CD4-positive, CD25-positive, alpha-beta regulatory T cell (primary cell): ENCODE data around the gene GNAI3. TPM values are rescaled to one million over a fixed set of nuclear protein-coding genes. Genes with fewer than 3 reads are reported as not detected.

Source experiments
- ATAC-seq, 2 donors: fragments of 150-1000 bp; cut with Tn5 transposase; one replicate each; pipeline ENCODE4 v1.10.0; 2021; ENCODE audit warnings: low read depth in 2 of 2, moderate number of reproducible peaks in 2 of 2, moderate library complexity in 1 of 2
- DNase-seq, 3 donors: peaks; one replicate each; pipeline versions ENCODE4 v3.0.0 to v3.0.0-alpha.2; 2012 to 2022; ENCODE audit warnings: mixed read lengths in 1 of 3
- H3K27ac ChIP-seq: one replicate; pipeline ENCODE4 v1.7.0; 2013; ENCODE audit warnings: mild to moderate bottlenecking, low read length; ENCODE audit not compliant: insufficient read depth, poor library complexity, severe bottlenecking
- H3K27me3 ChIP-seq: one replicate; pipeline ENCODE4 v1.7.0; 2013; ENCODE audit warnings: low read length; ENCODE audit not compliant: control insufficient read depth, insufficient read depth
- H3K36me3 ChIP-seq: one replicate; pipeline ENCODE4 v1.7.0; 2013; ENCODE audit warnings: mild to moderate bottlenecking, low read length, moderate library complexity; ENCODE audit not compliant: control insufficient read depth, insufficient read depth
- H3K4me1 ChIP-seq: 2 replicates; pipeline ENCODE4 v1.7.0; 2013; ENCODE audit warnings: mild to moderate bottlenecking, low read length; ENCODE audit not compliant: insufficient read depth, control insufficient read depth, poor library complexity, severe bottlenecking
- H3K4me3 ChIP-seq: one replicate; pipeline ENCODE4 v1.7.0; 2013; ENCODE audit warnings: low read depth, mild to moderate bottlenecking, low read length, moderate library complexity
- H3K9me3 ChIP-seq, 2 experiments: 1 replicate in 1 of 2; 2 replicates in 1 of 2; pipeline ENCODE4 v1.7.0; 2013; ENCODE audit warnings: low read length in 2 of 2, mild to moderate bottlenecking in 1 of 2, moderate library complexity in 1 of 2; ENCODE audit not compliant: control insufficient read depth in 2 of 2
- H3K27ac Mint-ChIP-seq, 3 donors: one replicate each; pipeline ENCODE4 v1.8.0; 2020 to 2022; ENCODE audit warnings: mild to moderate bottlenecking in 3 of 3, mixed read lengths in 3 of 3, moderate library complexity in 2 of 3
- H3K27me3 Mint-ChIP-seq: one replicate; pipeline ENCODE4 v1.8.0; 2022; ENCODE audit warnings: mild to moderate bottlenecking, mixed read lengths
- H3K36me3 Mint-ChIP-seq: one replicate; pipeline ENCODE4 v1.8.0; 2020; ENCODE audit warnings: mixed read lengths
- H3K4me1 Mint-ChIP-seq, 4 donors: one replicate each; pipeline ENCODE4 v1.8.0; 2020 to 2022; ENCODE audit warnings: mixed read lengths in 4 of 4, mild to moderate bottlenecking in 1 of 4
- H3K4me3 Mint-ChIP-seq, 4 donors: one replicate each; pipeline ENCODE4 v1.8.0; 2020 to 2022; ENCODE audit warnings: mild to moderate bottlenecking in 4 of 4, mixed read lengths in 4 of 4, moderate library complexity in 3 of 4
- H3K9me3 Mint-ChIP-seq, 7 donors: one replicate each; pipeline ENCODE4 v1.8.0; 2020 to 2022; ENCODE audit warnings: mixed read lengths in 7 of 7, mild to moderate bottlenecking in 3 of 7, moderate library complexity in 2 of 7
- polyA plus RNA-seq, 4 donors: library from polyadenylated mRNA; unstranded; fragments of 300-500 nt; fragmentation: Illumina TruSeq; gene quantifications; one replicate each; pipeline ENCODE4 v1.2.3, GENCODE V29; 2021
- total RNA-seq: library from RNA; stranded (reverse); gene quantifications from one replicate; pipeline ENCODE4 v1.2.3, GENCODE V29; 2022

Gene GNAI3
- total and polyA plus RNA-seq, 5 donors from 2014 or later: 7.4 to 10.3 (median 9.6) TPM

- no peaks in the 10 kb centered on the region for H3K9me3 ChIP-seq
- peaks cover 19% of the 10 kb centered on the region for H3K4me1 ChIP-seq
- peaks cover 52 to 85% (median 61%) of the 10 kb centered on the region in 4 donors for H3K4me1 Mint-ChIP-seq
- no peak overlapping the region for H3K4me3 ChIP-seq
- H3K4me3 Mint-ChIP-seq: peak overlapping the region in 2 of 4 donors; percentile 1 to 62
- no peak for ATAC-seq
- H3K9me3 Mint-ChIP-seq: no peaks in the 10 kb centered on the region
- no peak for DNase-seq
- no peaks in the 10 kb centered on the region for H3K27me3 ChIP-seq
- no peaks in the 10 kb centered on the region for H3K36me3 ChIP-seq
- peak overlapping the region; percentile 12 to 50 (median 33) for H3K27ac Mint-ChIP-seq
- no peak overlapping the region for H3K27ac ChIP-seq
- no peaks in the 10 kb centered on the region for H3K27me3 Mint-ChIP-seq
- no peaks in the 10 kb centered on the region for H3K36me3 Mint-ChIP-seq
Measured at GRCh38 chr1:109564194-109564878, 15.9 kb downstream of the GNAI3 start.

GRCh38 chr1:109565241-109565640, 16.8 kb downstream of the GNAI3 start:
- Histone ChIP-seq H3K9me3 (no peaks in the 10 kb centered on the region), H3K4me3 (no peak overlapping the region), H3K27ac (no peak overlapping the region), H3K36me3 (no peaks in the 10 kb centered on the region), H3K27me3 (no peaks in the 10 kb centered on the region), H3K4me1 (peaks cover 20% of the 10 kb centered on the region)
- Mint-ChIP-seq H3K4me3 (no peak overlapping the region), H3K27me3 (no peaks in the 10 kb centered on the region), H3K9me3 (no peaks in the 10 kb centered on the region), H3K36me3 (no peaks in the 10 kb centered on the region), H3K4me1 (peaks cover 44 to 76% (median 52%) of the 10 kb centered on the region in 4 donors), H3K27ac (peak overlapping the region in 1 of 3 donors; percentile 21)
- no peak for DNase-seq
- ATAC-seq: no peak

GRCh38 chr1:109566982-109567381, 18.6 kb downstream of the GNAI3 start:
- Mint-ChIP-seq H3K4me3 (no peak overlapping the region), H3K27me3 (no peaks in the 10 kb centered on the region), H3K27ac (peak overlapping the region in 2 of 3 donors; percentile 0 to 40), H3K9me3 (no peaks in the 10 kb centered on the region), H3K4me1 (peaks cover 33 to 59% (median 37%) of the 10 kb centered on the region in 4 donors), H3K36me3 (no peaks in the 10 kb centered on the region)
- Histone ChIP-seq H3K9me3 (no peaks in the 10 kb centered on the region), H3K27ac (no peak overlapping the region), H3K4me3 (no peak overlapping the region), H3K36me3 (no peaks in the 10 kb centered on the region), H3K27me3 (no peaks in the 10 kb centered on the region), H3K4me1 (peaks cover 11% of the 10 kb centered on the region)
- no peak for ATAC-seq
- no peak for DNase-seq

GRCh38 chr1:109567877-109568672, 19.7 kb downstream of the GNAI3 start:
- Mint-ChIP-seq H3K4me3 (peak overlapping the region in 1 of 4 donors; percentile 5), H3K9me3 (no peaks in the 10 kb centered on the region), H3K36me3 (peaks cover 5% of the 10 kb centered on the region), H3K27ac (peak overlapping the region in 2 of 3 donors; percentile 18 to 71), H3K4me1 (peaks cover 33 to 57% (median 42%) of the 10 kb centered on the region in 4 donors), H3K27me3 (no peaks in the 10 kb centered on the region)
- no peaks in the 10 kb centered on the region for H3K9me3 ChIP-seq
- no peaks in the 10 kb centered on the region for H3K27me3 ChIP-seq
- no peak for DNase-seq
- H3K36me3 ChIP-seq: no peaks in the 10 kb centered on the region
- no peak for ATAC-seq
- H3K27ac ChIP-seq: no peak overlapping the region
- H3K4me1 ChIP-seq: peaks cover 8% of the 10 kb centered on the region
- no peak overlapping the region for H3K4me3 ChIP-seq

DNA sequence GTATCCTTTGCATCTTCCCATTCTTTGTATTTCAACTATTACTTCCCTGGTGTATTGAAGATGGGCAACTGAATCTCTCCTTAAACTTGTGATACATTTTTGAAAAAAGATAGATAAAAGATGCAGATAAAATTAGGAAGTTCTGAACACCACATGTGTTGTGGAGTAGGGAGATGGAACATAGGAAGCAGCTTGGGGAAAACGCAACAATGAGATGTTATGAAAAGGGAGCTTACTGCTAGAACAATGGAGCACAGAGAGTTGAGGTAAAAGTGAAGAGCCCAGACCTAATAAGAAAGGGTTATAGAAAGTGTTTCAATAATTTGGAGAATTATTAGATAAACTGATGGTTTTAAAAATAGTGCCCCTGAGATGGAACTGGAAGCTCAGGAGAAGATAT, 20.9 kb downstream of the GNAI3 start:
- no peaks in the 10 kb centered on the region for H3K9me3 Mint-ChIP-seq
- ATAC-seq: no peak
- no peak overlapping the region for H3K4me3 ChIP-seq

DNA sequence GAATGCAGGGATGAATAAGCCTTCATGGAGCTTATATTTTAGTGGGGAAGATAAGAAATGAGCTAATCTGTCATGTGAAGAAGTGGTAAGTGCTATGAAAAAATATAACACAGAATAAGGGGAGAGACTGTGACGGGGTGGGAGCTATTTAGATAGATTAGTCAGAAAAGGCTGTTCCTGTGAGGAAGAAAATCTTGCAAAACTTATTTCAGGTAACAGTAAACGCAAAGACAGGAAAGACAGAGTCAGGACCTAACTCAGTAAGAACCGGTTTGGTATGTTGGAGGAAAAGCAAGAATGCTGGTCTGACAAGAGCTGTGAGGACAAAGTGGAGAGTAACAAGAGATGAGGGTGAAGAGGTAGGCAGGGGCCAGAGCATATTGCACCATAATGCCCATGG, 22.0 kb downstream of the GNAI3 start:
- H3K9me3 ChIP-seq: no peaks in the 10 kb centered on the region
- DNase-seq: no peak
- no peak overlapping the region for H3K4me3 Mint-ChIP-seq
- no peak overlapping the region for H3K27ac ChIP-seq
- ATAC-seq: no peak
- H3K36me3 Mint-ChIP-seq: peaks cover 8% of the 10 kb centered on the region
- H3K9me3 Mint-ChIP-seq: no peaks in the 10 kb centered on the region
- H3K27me3 Mint-ChIP-seq: no peaks in the 10 kb centered on the region
- H3K4me1 Mint-ChIP-seq: peaks cover 22 to 45% (median 31%) of the 10 kb centered on the region in 4 donors
- H3K27me3 ChIP-seq: no peaks in the 10 kb centered on the region
- H3K27ac Mint-ChIP-seq: no peak overlapping the region
- peaks cover 8% of the 10 kb centered on the region for H3K4me1 ChIP-seq
- no peak overlapping the region for H3K4me3 ChIP-seq
- H3K36me3 ChIP-seq: peaks cover 13% of the 10 kb centered on the region

More for the DNA sequence above, 20.9 kb downstream of the GNAI3 start:
- Mint-ChIP-seq H3K4me1 (peaks cover 29 to 55% (median 36%) of the 10 kb centered on the region in 4 donors), H3K4me3 (no peak overlapping the region), H3K36me3 (peaks cover 5% of the 10 kb centered on the region), H3K27me3 (no peaks in the 10 kb centered on the region), H3K27ac (no peak overlapping the region)
- no peaks in the 10 kb centered on the region for H3K27me3 ChIP-seq
- H3K9me3 ChIP-seq: no peaks in the 10 kb centered on the region
- DNase-seq: no peak
- H3K4me1 ChIP-seq: peaks cover 8% of the 10 kb centered on the region
- peaks cover 6% of the 10 kb centered on the region for H3K36me3 ChIP-seq
- H3K27ac ChIP-seq: no peak overlapping the region

DNA sequence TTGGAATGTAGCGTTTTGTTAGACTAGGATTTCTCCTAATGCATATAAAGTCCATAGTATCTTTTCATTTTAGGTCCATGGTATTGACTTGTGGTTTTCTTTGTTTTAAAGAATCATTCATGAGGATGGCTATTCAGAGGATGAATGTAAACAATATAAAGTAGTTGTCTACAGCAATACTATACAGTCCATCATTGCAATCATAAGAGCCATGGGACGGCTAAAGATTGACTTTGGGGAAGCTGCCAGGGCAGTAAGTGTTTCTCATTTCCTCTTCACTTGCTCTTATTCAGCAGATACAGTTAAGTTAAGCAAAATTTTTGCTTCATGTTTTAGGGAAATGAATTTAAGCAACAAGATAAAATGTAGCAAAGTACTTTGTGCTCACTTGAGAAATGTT, 25.4 kb downstream of the GNAI3 start:
- no peak overlapping the region for H3K27ac Mint-ChIP-seq
- Histone ChIP-seq H3K27ac (no peak overlapping the region), H3K9me3 (no peaks in the 10 kb centered on the region), H3K27me3 (no peaks in the 10 kb centered on the region), H3K36me3 (peaks cover 32% of the 10 kb centered on the region), H3K4me3 (no peak overlapping the region), H3K4me1 (peaks cover 8% of the 10 kb centered on the region)
- no peak overlapping the region for H3K4me3 Mint-ChIP-seq
- no peaks in the 10 kb centered on the region for H3K27me3 Mint-ChIP-seq
- ATAC-seq (no peak), DNase-seq (no peak)
- H3K36me3 Mint-ChIP-seq: peaks cover 21% of the 10 kb centered on the region
- peaks cover 6 to 18% (median 12%) of the 10 kb centered on the region in 4 donors for H3K4me1 Mint-ChIP-seq
- H3K9me3 Mint-ChIP-seq: no peaks in the 10 kb centered on the region
